HG03571 (cell line): ENCODE measurements around the gene FBXL17.

Experiments used
- ATAC-seq: cut with Tn5 transposase; IDR thresholded peaks from one replicate; pipeline ENCODE4 v1.9.1; 2021; ENCODE audit not compliant: unreplicated experiment

FBXL17 gene

DNA sequence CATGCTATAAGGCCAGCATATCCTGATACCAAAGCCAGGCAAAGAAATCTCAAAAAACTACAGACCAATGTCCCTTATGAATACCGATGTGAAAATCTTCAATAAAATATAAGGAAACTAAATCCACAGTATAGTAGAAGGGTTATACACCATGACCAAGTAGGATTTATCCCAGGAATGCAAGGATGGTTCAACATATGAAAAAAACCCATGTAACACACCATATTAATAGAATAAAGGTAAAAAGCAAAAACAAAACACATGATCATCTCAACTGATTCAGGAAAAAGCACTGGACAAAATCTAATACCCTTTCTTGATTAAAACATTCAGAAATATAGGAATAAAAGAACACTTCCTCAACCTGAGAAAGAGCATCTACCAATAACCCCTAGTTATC lies 6.1 kb downstream of the FBXL17 start:
- ATAC-seq, result no peak

GRCh38 chr5:108373426-108373825 lies 8.5 kb downstream of the FBXL17 start:
- ATAC-seq, result no peak

DNA sequence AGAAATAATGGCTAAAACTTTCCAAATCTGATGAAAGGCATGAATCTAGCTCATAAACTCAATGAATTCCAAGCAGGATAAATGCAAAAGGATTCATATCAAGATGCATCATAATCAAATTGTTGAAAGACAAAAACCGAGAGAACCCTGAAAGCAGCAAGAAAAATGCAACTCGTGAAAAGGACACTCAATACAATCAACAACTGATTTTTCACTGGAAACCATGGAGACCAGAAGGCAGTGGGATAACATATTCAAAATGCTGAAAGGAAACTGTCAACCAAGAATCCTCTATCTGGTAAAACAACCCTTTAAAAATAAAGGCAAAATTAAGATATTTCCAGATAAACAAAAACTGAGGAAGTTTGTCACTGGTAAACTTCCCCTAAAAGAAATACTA lies 9.5 kb downstream of the FBXL17 start:
- ATAC-seq, result no peak

DNA sequence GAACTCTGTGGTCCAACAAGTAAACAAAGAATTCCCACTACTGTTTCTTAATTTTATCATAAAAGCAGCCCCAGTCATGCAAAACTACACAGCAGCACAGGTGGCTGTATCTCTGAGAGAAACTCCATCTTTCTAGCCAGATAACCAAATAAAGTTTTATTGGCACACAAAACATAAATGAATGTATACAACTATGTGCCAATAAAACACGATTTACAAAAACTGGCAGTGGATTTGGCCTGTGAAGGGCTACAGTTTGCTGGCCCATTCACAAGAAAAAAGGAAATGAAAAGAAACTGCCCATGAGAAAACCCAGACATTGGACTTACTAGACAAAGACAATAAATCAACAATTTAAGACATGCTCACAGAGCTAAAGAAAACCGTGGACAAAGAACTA lies 10.6 kb downstream of the FBXL17 start:
- no peak for ATAC-seq

- no peak for ATAC-seq
These were observed 12.7 kb downstream of the FBXL17 start for GRCh38 chr5:108369167-108369566.

DNA sequence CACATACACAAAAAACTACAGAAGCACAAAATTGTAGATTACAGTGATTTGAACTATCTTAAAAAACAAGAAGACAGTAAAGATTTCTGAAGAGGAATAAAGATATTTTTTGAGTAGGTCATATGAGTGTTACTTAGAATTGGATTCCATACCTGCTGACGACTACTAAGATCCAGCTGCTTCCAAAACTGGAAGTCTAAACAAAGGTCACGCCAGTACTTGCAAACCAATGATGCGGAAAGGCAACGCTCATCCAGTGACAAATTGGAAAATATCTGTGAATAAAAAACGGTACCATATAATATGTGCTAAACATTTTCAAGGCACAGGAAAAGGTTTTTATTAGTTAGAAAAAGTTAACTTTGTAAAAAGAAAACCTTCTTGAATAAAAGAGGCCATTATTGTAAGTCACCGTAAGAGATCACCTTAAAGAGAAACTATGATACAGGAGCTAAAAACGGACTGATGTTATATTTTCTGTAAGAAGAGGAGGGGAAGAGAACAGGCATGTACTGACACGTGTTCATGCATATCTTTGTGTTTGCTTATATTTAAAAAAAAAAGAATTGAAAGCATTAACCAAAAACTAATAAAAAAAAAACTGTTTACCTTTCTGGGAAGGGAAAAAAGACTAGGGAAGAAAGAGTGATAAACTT lies 14.1 kb downstream of the FBXL17 start:
- no peak for ATAC-seq

- no peak for ATAC-seq
These were observed 15.4 kb downstream of the FBXL17 start for GRCh38 chr5:108366500-108366899.

DNA sequence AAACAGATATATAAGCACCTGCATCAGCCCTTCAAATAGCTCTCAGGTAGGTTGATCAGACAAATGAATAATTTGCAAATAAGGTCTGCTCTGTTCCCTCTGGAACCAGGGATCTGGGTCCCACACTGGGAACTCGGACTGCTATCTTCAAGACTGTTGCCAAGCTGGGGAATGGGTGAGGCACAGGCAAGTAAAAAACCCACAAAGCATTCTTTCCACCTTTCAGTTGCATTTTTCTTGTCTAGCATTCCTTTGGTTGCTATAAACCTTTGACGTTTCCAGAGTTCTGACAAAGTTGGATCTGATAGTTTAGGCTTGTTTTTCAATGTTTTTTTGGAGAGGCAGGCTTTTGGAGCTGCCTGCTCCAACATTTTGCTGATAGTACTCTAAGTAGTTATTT lies 20.1 kb downstream of the FBXL17 start:
- no peak for ATAC-seq

DNA sequence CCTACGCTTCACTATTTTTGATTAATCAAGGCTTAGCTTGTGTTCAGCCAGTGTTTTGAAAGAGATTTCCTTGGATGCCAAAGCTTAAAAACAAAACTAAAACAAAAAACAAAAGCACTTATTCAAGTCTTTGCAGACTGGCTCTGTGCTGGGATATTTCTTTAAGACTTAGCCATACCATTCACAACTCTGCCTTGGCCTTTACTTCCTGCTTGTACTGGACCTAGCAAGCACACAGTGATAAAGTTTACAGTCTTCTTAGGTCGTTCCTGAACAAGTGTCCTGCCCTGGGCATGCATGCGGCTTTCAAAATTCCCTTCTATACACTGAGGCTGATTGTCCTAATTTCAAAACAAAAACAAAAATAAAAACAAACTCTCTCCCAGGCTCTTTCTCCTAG lies 20.7 kb downstream of the FBXL17 start:
- ATAC-seq, result no peak

- ATAC-seq, result no peak
These were observed 21.6 kb downstream of the FBXL17 start for GRCh38 chr5:108360280-108360679.

GRCh38 chr5:108356286-108356685 lies 25.6 kb downstream of the FBXL17 start:
- no peak for ATAC-seq

GRCh38 chr5:108353087-108353486 lies 28.8 kb downstream of the FBXL17 start:
- no peak for ATAC-seq

DNA sequence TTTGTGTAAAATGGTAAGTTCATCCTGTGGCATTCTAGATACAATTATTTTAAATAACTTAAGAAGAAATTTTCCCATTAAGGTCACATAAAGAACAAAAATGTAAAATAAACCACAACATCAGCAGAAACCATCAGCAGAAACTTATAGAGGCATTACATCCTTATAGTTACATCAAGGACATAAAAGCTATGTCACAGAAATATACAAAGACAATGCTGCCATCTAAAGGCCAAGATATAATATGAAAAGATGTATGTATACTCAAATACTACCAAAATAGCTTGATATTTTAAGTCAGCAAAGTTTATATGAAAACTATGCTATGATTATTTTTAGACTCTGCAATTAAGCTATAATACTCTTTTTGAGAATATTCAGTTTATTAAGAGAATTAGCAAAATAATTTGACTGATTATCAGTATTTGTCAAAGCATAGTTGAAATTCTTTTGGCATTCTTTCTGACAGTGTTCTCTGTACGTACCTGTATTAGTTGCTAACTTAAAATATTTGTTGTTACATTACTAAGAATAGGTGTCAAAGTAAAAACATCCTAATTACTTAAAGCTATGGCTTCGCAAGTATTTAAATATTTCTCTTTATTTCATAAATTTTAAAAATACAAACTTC lies 36.2 kb downstream of the FBXL17 start:
- peak; percentile 68 for ATAC-seq

DNA sequence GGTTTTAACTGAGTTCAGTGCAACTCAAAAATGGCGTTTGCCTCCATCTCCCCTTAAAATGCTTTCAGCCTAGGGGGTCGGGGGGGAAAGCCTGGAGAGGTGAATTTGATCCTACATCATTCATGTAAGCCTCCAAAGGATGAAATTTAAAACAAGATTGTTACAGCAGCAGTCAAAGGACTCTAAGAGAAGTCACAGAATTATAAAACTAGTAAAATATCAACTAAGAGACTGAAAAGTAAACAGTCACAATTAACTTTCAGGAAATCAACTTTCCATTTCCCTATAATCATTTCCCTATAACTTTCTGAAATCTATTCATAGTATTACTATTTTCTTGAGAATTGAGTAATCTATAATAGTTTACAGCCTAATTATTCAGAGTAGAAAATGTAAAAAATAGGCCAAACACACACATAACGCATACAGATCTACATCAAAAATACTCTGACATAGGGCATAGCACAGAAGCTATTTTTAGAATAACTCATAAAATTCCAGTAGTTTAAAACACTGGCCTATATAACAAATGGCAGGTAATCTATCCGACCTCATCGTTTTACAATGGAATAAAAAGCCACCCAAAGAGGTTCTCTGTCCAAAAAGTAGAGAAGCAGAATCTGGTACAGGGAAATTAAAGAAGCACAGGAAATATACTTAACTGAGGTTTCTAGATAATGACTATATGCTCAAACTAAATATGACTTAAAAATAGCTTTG lies 37.6 kb downstream of the FBXL17 start:
- ATAC-seq, result no peak

DNA sequence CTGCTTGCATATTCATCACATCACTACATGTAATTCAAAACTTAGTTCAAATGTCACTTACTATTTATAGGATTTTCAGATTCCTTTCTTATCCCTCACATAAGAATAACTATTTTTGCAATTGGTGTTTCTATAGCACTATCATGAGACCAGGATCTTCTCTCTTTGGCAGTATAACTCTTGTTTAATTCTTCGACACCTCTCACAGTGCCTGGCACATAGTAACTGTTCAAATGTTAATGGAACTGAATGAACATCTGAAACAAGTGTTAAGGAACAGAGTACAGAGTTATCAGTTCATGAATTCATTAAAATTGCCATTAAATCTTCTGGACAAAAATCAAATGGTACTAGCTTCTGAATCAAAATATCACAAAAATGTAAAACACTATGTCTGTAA lies 40.0 kb downstream of the FBXL17 start:
- no peak for ATAC-seq

DNA sequence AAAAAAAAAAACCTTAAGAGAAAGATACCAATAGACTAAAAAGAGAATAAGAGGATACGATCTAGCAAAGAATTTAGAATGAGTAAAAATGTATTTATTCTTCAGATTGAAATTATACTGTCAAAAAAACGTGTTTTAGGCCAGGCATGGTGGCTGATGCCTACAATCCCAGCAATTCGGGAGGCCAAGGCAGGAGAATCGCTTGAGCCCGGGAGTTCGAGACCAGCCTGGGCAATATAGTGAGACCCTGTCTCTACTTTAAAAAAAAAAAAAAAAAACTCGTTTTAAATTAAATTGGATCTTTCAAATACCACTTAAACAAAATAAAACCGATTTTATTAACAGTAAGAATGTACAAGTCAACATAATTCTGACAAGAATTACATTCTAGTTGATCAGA lies 41.8 kb downstream of the FBXL17 start:
- no peak for ATAC-seq

- no peak for ATAC-seq
These were observed 42.7 kb downstream of the FBXL17 start for GRCh38 chr5:108339220-108339619.

- no peak for ATAC-seq
These were observed 47.7 kb downstream of the FBXL17 start for GRCh38 chr5:108334225-108334624.

DNA sequence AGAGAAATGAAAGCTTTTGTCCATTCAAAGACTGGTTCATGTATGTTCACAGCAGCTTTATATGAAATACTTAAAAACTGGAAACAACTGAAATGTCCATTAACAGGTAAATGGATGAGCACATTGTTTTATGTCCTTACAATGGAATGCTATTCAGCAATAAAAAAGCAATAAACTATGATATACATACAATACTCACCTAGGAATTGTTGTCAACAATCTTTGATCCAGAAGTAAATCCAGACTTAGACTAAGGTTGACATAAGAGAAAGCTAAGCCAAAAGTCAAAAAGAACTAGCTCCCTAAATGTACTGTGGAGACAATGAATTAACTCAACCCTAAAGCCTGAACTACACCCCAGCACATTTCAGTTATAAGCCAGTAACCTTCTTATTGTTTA lies 54.9 kb downstream of the FBXL17 start:
- ATAC-seq, result no peak

DNA sequence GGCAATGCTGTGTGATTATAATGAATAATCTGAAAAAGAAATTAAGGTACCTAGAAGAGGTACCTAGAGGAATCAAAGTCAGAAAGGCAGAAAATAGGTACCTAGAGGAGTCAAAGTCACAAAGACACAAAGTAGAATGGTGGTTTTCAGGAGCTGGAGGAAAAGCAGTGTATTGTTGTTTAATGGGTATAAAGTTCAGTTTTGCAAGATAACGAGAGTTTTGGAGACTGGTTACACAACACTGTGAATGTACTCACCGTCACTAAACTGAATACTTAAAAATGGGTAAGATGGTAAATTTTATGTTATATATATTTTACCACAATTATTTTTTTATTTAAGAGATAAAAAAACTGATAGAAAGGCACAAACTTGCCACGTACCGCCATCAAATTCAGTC lies 57.0 kb downstream of the FBXL17 start:
- no peak for ATAC-seq

DNA sequence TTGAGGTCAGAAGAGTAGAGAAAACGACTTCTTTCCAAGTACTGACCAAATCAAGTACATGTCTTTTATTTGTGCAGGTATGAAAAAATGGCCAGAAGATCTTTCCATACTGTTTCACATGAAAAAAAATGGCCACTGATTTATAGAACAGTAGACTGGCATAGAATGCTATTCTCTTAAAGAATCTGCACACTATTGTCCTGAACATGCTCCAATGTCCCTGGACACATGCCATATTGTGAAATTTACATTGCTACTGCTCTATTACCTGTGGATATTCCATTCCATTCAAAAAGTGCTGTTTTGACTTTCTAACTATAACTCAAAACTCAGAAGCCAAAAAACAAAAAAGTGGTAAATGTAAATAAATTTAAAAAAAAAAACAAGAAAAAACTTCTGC lies 60.6 kb downstream of the FBXL17 start:
- no peak for ATAC-seq

DNA sequence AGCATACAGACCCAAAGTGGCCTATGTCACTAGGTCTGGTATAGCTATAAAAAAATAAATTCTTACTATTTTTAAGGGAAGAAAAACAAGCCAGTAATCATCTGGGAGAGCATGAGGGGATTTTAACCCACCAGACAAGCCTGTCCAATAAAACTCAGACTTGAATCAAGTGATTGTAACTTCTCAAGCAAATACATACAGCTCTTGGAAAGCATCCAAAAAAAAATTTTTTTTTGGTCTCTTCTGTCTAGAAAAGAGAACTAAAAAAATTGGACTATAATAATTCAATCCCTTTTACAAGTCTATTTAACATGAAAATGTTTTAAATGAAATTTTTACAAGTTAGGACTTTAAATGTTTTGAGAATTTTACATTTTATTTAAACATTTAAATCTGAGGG lies 61.7 kb downstream of the FBXL17 start:
- ATAC-seq, result no peak
